NCI-H226 (cell line): Measurements from ENCODE around the gene CKB.

Experiments used
- DNase-seq: peaks from one replicate; pipeline ENCODE4 v3.0.0-alpha.2; 2015

The CKB gene

GRCh38 chr14:103549361-103550311 lies 27.0 kb upstream of the CKB start:
- no peak for DNase-seq

GRCh38 chr14:103548463-103549351 lies 26.1 kb upstream of the CKB start:
- no peak for DNase-seq

GRCh38 chr14:103547941-103548462 lies 25.4 kb upstream of the CKB start:
- no peak for DNase-seq

GRCh38 chr14:103547455-103547940 lies 24.9 kb upstream of the CKB start:
- DNase-seq = no peak

GRCh38 chr14:103546652-103547454 lies 24.2 kb upstream of the CKB start:
- DNase-seq = no peak

GRCh38 chr14:103545915-103546651 lies 23.5 kb upstream of the CKB start:
- DNase-seq = no peak

GRCh38 chr14:103545219-103545914 lies 22.7 kb upstream of the CKB start:
- no peak for DNase-seq

GRCh38 chr14:103544388-103545218 lies 22.0 kb upstream of the CKB start:
- DNase-seq = no peak

GRCh38 chr14:103543721-103544387 lies 21.2 kb upstream of the CKB start:
- DNase-seq = no peak

- no peak for DNase-seq
Observed at GRCh38 chr14:103543140-103543539, 20.5 kb upstream of the CKB start.

GRCh38 chr14:103542605-103543088 lies 20.0 kb upstream of the CKB start:
- no peak for DNase-seq

GRCh38 chr14:103541709-103542604 lies 19.3 kb upstream of the CKB start:
- DNase-seq = no peak

GRCh38 chr14:103540821-103541708 lies 18.4 kb upstream of the CKB start:
- DNase-seq = no peak

- DNase-seq = no peak
Observed at GRCh38 chr14:103539056-103539825, 16.6 kb upstream of the CKB start.

- no peak for DNase-seq
Observed at GRCh38 chr14:103538291-103539055, 15.8 kb upstream of the CKB start.
